HPDE6-E6E7 (cell line): ENCODE measurements around the gene TCEA3.
A peak's percentile ranks its signal among the peaks of the same experiment; 100 is the strongest.
"Not testable (repeated sequence)": the region's sequence is repeated elsewhere in the genome, so short reads cannot be mapped to it uniquely, and the experiment has no call there.

Source experiments
- DNase-seq: peaks from one replicate; pipeline ENCODE4 v3.0.0; 2011; ENCODE audit warnings: missing footprints; ENCODE audit errors: extremely low spot score

TCEA3 gene

GRCh38 chr1:23392125-23392855 lies 32.3 kb downstream of the TCEA3 start:
- DNase-seq: no peak

GRCh38 chr1:23389837-23390321 lies 34.7 kb downstream of the TCEA3 start:
- no peak for DNase-seq

- DNase-seq: no peak
Observed at GRCh38 chr1:23387494-23387893, 37.1 kb downstream of the TCEA3 start.

- DNase-seq: no peak
Observed at GRCh38 chr1:23385119-23385621, 39.4 kb downstream of the TCEA3 start.

- peak; percentile 85 for DNase-seq
Observed at GRCh38 chr1:23384312-23385058, 40.1 kb downstream of the TCEA3 start.

- no peak for DNase-seq
Observed at GRCh38 chr1:23383577-23384311, 40.8 kb downstream of the TCEA3 start.

GRCh38 chr1:23381233-23381885 lies 43.2 kb downstream of the TCEA3 start:
- no peak for DNase-seq

GRCh38 chr1:23380719-23381118 lies 43.8 kb downstream of the TCEA3 start:
- no peak for DNase-seq

- DNase-seq: not testable (repeated sequence)
Observed at GRCh38 chr1:23380236-23380635, 44.3 kb downstream of the TCEA3 start.

- DNase-seq: peak; percentile 89
Observed at GRCh38 chr1:23376890-23377811, 47.4 kb downstream of the TCEA3 start.

GRCh38 chr1:23374079-23374735 lies 50.3 kb downstream of the TCEA3 start:
- not testable (repeated sequence) for DNase-seq

- no peak for DNase-seq
Observed at GRCh38 chr1:23371987-23372880, 52.3 kb downstream of the TCEA3 start.

GRCh38 chr1:23370709-23371584 lies 53.6 kb downstream of the TCEA3 start:
- DNase-seq: no peak

GRCh38 chr1:23370330-23370708 lies 54.2 kb downstream of the TCEA3 start:
- DNase-seq: no peak

GRCh38 chr1:23369335-23370013 lies 55.1 kb downstream of the TCEA3 start, which contains the start of gene ZNF436:
TSS of gene ZNF436 (minus strand) at chr1:23369836. CDS start at chr1:23368005, 1,831 bp downstream.
- no peak for DNase-seq

- DNase-seq: peak; percentile 77
Observed at GRCh38 chr1:23368562-23369334, 55.8 kb downstream of the TCEA3 start.
